ENCODE results near the gene ADGRV1. TPM values are rescaled to one million over a fixed set of nuclear protein-coding genes. Genes with fewer than 3 reads are reported as not detected.

Gene ADGRV1
- total RNA-seq, 2 experiments from 2014 or later, result not detected

GRCh38 chr5:91065496-91065895, 506.9 kb downstream of the ADGRV1 start:
- intact Hi-C loops (cut with micrococcal nuclease; ENCODE audit: unreplicated experiment), result no loop called here
- DNase-seq (ENCODE audit: low spot score), result no peak
- no peaks in the 10 kb centered on the region for H4K20me1 ChIP-seq (ENCODE audit: insufficient read depth, low read length)

GRCh38 chr5:91069364-91069763, 510.8 kb downstream of the ADGRV1 start:
- Histone ChIP-seq H3K9me3 (ENCODE audit: low read length) (no peaks in the 10 kb centered on the region), H3K4me3 (ENCODE audit: low read depth, low read length, poor library complexity, severe bottlenecking) (no peak overlapping the region), H3K79me2 (ENCODE audit: insufficient read depth, low read depth, low read length) (no peaks in the 10 kb centered on the region), H3K4me2 (ENCODE audit: low read length) (no peak overlapping the region), H3K36me3 (ENCODE audit: insufficient read depth, low read length) (no peaks in the 10 kb centered on the region), H2AFZ (ENCODE audit: low read length) (no peak overlapping the region), H3K4me1 (ENCODE audit: insufficient read depth, low read length, poor library complexity, severe bottlenecking) (no peaks in the 10 kb centered on the region), H3K9me2 (ENCODE audit: insufficient read depth, low read length) (no peaks in the 10 kb centered on the region), H4K20me1 (ENCODE audit: insufficient read depth, low read length) (no peaks in the 10 kb centered on the region), H3K27ac (ENCODE audit: low read depth, low read length, poor library complexity, severe bottlenecking) (no peak overlapping the region)
- ChIA-PET POLR2A (no interaction called here), CTCF (ENCODE audit: unreplicated experiment) (no interaction called here)
- DNase-seq (ENCODE audit: low spot score), result no peak
- TF ChIP-seq CTCF (conservative IDR thresholded peaks at IDR 0.05; ENCODE audit: low read length) (no peak), EZH2phosphoT487 (IDR thresholded peaks at IDR 0.05; ENCODE audit: borderline replicate concordance, low read depth, low read length) (no peak)
- intact Hi-C loops (cut with micrococcal nuclease; ENCODE audit: unreplicated experiment), result no loop called here
- no TSS peak for BruUV-seq (replicated peaks)

More at GRCh38 chr5:91065496-91065895, 506.9 kb downstream of the ADGRV1 start:
- no peaks in the 10 kb centered on the region for H3K9me2 ChIP-seq (ENCODE audit: insufficient read depth, low read length)
- no peaks in the 10 kb centered on the region for H3K4me1 ChIP-seq (ENCODE audit: insufficient read depth, low read length, poor library complexity, severe bottlenecking)
- no TSS peak for BruUV-seq (replicated peaks)
- no peak overlapping the region for H3K27ac ChIP-seq (ENCODE audit: low read depth, low read length, poor library complexity, severe bottlenecking)
- ChIA-PET CTCF (ENCODE audit: unreplicated experiment) (no interaction called here), POLR2A (interaction anchor here (0.7 kb wide), 1 partner anchor 1787 kb away, joined by 3 read pairs; no protein-coding TSS in a partner anchor)
- H3K36me3 ChIP-seq (ENCODE audit: insufficient read depth, low read length), result no peaks in the 10 kb centered on the region
- H3K9me3 ChIP-seq (ENCODE audit: low read length), result no peaks in the 10 kb centered on the region
- H2AFZ ChIP-seq (ENCODE audit: low read length), result no peak overlapping the region
- H3K4me3 ChIP-seq (ENCODE audit: low read depth, low read length, poor library complexity, severe bottlenecking), result no peak overlapping the region
- no peaks in the 10 kb centered on the region for H3K79me2 ChIP-seq (ENCODE audit: insufficient read depth, low read depth, low read length)
- no peak overlapping the region for H3K4me2 ChIP-seq (ENCODE audit: low read length)
- TF ChIP-seq EZH2phosphoT487 (IDR thresholded peaks at IDR 0.05; ENCODE audit: borderline replicate concordance, low read depth, low read length) (no peak), CTCF (conservative IDR thresholded peaks at IDR 0.05; ENCODE audit: low read length) (no peak)

DNA sequence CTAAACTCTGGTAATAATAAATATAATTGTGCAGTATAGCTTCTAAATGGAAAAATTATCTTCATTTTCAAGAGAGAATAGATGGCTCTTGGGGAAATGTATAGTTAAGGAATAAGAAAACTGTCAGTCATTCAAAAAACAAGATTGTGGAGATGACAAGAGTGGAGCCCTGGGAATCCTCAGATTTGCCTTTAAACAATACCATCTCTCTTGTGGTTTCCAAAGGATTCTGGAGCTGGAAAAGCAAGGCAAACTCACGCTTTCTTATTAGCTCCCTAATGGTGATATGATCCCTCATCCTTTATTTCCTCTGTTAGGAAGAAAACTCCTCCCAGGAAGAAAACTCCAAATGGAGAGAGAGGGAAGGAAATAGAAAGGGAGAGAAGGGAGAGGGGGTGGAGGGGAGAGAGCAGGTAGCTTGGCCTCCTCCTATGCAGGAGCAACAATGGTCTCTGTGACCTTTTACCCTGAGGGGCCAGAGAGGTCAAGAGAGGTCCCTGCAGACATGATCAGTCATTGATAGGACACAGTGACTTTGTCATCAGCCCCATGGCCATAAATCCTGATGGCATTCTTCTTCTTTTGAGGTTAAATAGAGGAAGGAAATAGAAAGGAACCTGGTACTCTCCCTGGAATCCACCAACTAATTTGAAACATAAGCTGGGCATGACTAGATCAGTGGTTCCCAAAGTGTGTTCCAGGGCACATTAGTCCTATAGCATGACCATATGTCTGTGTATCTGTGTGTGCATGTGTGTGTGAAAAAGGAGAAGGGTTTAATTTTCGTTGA, 512.4 kb downstream of the ADGRV1 start:
- no peaks in the 10 kb centered on the region for H3K9me2 ChIP-seq (ENCODE audit: insufficient read depth, low read length)
- DNase-seq (ENCODE audit: low spot score), result no peak
- no peak overlapping the region for H3K27ac ChIP-seq (ENCODE audit: low read depth, low read length, poor library complexity, severe bottlenecking)
- ChIA-PET POLR2A (interaction anchor here (0.6 kb wide), 2 partner anchors 101 to 124 kb away, joined by 3 read pairs; no protein-coding TSS in a partner anchor), CTCF (ENCODE audit: unreplicated experiment) (no interaction called here)
- no TSS peak for BruUV-seq (replicated peaks)
- H3K4me3 ChIP-seq (ENCODE audit: low read depth, low read length, poor library complexity, severe bottlenecking), result no peak overlapping the region
- H4K20me1 ChIP-seq (ENCODE audit: insufficient read depth, low read length), result no peaks in the 10 kb centered on the region
- H2AFZ ChIP-seq (ENCODE audit: low read length), result no peak overlapping the region
- H3K4me2 ChIP-seq (ENCODE audit: low read length), result no peak overlapping the region
- TF ChIP-seq EZH2phosphoT487 (IDR thresholded peaks at IDR 0.05; ENCODE audit: borderline replicate concordance, low read depth, low read length) (no peak), CTCF (conservative IDR thresholded peaks at IDR 0.05; ENCODE audit: low read length) (no peak)
- no peaks in the 10 kb centered on the region for H3K36me3 ChIP-seq (ENCODE audit: insufficient read depth, low read length)
- H3K79me2 ChIP-seq (ENCODE audit: insufficient read depth, low read depth, low read length), result no peaks in the 10 kb centered on the region
- intact Hi-C loops (cut with micrococcal nuclease; ENCODE audit: unreplicated experiment), result no loop called here
- no peaks in the 10 kb centered on the region for H3K4me1 ChIP-seq (ENCODE audit: insufficient read depth, low read length, poor library complexity, severe bottlenecking)
- H3K9me3 ChIP-seq (ENCODE audit: low read length), result no peaks in the 10 kb centered on the region
